Ovary (tissue), 3 donors: ENCODE data around the gene MYO6.

Experiments used
- POLR2A ChIP-seq: fragments of 450-650 bp; IDR thresholded peaks from one replicate; pipeline ENCODE4 v1.6.1; 2017; ENCODE audit warnings: antibody characterized with exemption, mild to moderate bottlenecking, moderate library complexity
- TF ChIP-seq, protein P1 (sequence below), 3 donors: fragments of 450-650 bp in 2 of 3; fragments of 200-600 bp in 1 of 3; IDR thresholded peaks; one replicate each; pipeline versions ENCODE4 v1.5.1 to v1.8.0; 2016 to 2022; ENCODE audit warnings: antibody characterized with exemption in 3 of 3, mild to moderate bottlenecking in 1 of 3
- donor health status: DM: no; HTN: no; CAD: no.

DNA sequence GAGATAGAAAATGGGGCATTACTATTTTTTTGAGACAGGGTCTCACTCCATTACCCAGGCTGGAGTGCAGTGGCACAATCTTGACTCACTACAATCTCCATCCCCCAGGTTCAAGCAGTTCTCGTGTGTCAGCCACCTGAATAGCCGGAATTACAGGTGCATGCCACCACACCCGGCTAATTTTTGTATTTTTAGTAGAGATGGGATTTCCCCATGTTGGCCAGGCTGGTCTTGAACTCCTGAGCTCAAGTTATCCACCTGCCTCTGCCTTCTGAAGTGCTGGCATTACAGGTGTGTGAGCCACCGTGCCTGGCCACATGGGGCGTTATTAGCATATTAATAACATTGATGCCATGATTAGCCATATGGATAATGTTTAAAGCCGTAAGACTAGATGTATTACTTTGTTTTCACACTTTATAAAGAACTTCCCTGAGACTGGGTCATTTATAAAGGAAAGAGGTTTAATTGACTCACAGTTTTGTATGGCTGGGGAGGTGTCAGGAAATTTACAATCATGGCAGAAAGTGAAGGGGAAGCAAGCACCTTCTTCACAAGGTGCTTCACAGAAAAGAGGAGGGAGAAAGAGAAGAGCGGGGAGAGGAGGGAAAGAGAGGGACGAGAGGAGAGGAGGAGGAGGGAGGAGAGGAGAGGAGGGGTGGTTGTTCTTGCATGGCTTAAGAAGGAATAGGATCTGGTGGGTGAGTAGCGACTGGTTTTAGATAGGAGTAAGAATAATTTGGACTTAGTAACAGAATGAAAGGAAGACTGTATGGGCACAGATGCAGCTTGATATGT lies 51.9 kb downstream of the MYO6 start:
- TF ChIP-seq, protein P1, sequence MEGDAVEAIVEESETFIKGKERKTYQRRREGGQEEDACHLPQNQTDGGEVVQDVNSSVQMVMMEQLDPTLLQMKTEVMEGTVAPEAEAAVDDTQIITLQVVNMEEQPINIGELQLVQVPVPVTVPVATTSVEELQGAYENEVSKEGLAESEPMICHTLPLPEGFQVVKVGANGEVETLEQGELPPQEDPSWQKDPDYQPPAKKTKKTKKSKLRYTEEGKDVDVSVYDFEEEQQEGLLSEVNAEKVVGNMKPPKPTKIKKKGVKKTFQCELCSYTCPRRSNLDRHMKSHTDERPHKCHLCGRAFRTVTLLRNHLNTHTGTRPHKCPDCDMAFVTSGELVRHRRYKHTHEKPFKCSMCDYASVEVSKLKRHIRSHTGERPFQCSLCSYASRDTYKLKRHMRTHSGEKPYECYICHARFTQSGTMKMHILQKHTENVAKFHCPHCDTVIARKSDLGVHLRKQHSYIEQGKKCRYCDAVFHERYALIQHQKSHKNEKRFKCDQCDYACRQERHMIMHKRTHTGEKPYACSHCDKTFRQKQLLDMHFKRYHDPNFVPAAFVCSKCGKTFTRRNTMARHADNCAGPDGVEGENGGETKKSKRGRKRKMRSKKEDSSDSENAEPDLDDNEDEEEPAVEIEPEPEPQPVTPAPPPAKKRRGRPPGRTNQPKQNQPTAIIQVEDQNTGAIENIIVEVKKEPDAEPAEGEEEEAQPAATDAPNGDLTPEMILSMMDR (IDR thresholded peaks at IDR 0.05) = no peak
- TF ChIP-seq POLR2A = no peak
